IMR-90 (cell line): ENCODE measurements around the gene KIFAP3.

Experiments
- NFE2L2 ChIP-seq: fragments of 150-350 bp; IDR thresholded peaks from 2 replicates; pipeline ENCODE4 v1.6.1; 2016; ENCODE audit warnings: low read depth, mild to moderate bottlenecking, low read length
- TF ChIP-seq, protein P1 (sequence below): conservative IDR thresholded peaks from 2 replicates; pipeline ENCODE4 v1.5.1; 2012; ENCODE audit warnings: mild to moderate bottlenecking, low read depth, low read length, improper control_type of control experiment

DNA sequence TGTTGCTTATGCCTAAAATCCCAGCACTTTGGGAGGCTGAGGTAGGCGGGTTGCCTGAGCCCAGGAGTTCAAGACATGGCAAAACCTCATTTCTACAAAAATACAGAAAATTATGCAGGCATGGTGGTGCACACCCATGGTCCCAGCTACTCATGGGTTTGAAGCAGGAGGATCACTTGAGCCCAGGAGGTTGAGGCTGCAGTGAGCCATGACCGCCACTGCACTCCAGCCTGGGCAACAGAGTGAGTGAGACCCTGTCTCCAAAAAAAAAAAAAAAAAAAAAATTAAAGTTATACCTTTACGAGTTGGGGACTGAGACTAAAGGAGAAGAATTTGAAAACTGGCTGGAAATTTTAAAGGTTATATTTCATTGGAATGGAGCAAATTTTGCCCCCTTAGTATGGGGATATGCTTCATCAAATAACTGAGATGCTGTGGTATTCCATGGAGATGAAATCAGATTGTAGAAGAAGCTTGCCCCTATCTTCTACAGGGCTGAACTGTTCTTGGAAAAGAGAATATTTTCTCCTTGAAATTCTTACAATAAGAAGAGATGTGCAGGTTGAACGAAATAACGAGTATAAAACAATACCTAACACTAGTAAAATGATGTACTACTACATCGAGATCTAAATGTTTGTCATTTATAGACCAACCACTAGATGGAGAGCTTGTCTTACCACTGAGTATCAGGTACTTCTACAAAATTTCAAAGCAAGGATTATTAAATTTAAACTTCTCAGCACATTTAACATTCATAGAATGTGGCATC, 145.9 kb downstream of the KIFAP3 start:
- TF ChIP-seq NFE2L2: no peak
- TF ChIP-seq, protein P1, sequence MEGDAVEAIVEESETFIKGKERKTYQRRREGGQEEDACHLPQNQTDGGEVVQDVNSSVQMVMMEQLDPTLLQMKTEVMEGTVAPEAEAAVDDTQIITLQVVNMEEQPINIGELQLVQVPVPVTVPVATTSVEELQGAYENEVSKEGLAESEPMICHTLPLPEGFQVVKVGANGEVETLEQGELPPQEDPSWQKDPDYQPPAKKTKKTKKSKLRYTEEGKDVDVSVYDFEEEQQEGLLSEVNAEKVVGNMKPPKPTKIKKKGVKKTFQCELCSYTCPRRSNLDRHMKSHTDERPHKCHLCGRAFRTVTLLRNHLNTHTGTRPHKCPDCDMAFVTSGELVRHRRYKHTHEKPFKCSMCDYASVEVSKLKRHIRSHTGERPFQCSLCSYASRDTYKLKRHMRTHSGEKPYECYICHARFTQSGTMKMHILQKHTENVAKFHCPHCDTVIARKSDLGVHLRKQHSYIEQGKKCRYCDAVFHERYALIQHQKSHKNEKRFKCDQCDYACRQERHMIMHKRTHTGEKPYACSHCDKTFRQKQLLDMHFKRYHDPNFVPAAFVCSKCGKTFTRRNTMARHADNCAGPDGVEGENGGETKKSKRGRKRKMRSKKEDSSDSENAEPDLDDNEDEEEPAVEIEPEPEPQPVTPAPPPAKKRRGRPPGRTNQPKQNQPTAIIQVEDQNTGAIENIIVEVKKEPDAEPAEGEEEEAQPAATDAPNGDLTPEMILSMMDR: peak; percentile 87
